ENCODE measurements around the gene PC.
A peak's percentile ranks its signal among the peaks of the same experiment; 100 is the strongest.

- TF ChIP-seq CSRNP3 (CRISPR knock-in tag; IDR thresholded peaks at IDR 0.05) (no peak), RARB (CRISPR knock-in tag; IDR thresholded peaks at IDR 0.05) (no peak), ZFP30 (CRISPR knock-in tag; IDR thresholded peaks at IDR 0.05) (no peak), OSR1 (CRISPR knock-in tag; IDR thresholded peaks at IDR 0.05) (no peak), ZNF70 (CRISPR knock-in tag; IDR thresholded peaks at IDR 0.05) (no peak), GLIS3 (CRISPR knock-in tag; IDR thresholded peaks at IDR 0.05) (no peak), ARNTL (CRISPR knock-in tag; IDR thresholded peaks at IDR 0.05; ENCODE audit: borderline replicate concordance, low read depth) (no peak), TCF4 (CRISPR knock-in tag; IDR thresholded peaks at IDR 0.05; ENCODE audit: borderline replicate concordance) (no peak), ESRRG (CRISPR knock-in tag; IDR thresholded peaks at IDR 0.05) (no peak), ZFP3 (CRISPR knock-in tag; IDR thresholded peaks at IDR 0.05) (peak; percentile 62; the same call in 1 of the 2 replicates)
- TF ChIP-seq, protein P1, sequence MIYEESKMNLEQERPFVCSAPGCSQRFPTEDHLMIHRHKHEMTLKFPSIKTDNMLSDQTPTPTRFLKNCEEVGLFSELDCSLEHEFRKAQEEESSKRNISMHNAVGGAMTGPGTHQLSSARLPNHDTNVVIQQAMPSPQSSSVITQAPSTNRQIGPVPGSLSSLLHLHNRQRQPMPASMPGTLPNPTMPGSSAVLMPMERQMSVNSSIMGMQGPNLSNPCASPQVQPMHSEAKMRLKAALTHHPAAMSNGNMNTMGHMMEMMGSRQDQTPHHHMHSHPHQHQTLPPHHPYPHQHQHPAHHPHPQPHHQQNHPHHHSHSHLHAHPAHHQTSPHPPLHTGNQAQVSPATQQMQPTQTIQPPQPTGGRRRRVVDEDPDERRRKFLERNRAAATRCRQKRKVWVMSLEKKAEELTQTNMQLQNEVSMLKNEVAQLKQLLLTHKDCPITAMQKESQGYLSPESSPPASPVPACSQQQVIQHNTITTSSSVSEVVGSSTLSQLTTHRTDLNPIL (CRISPR knock-in tag; IDR thresholded peaks at IDR 0.05; ENCODE audit: low read depth) = no peak
Measured at GRCh38 chr11:66842896-66843775, 115.0 kb downstream of the PC start, which contains the start of gene RCE1.
